C4-2B (cell line): Measurements from ENCODE around the gene LTF.

Source experiments
- ZFX ChIP-seq: fragments of 450-650 bp; IDR thresholded peaks from 2 replicates; pipeline ENCODE4 v1.6.1; 2017
- TF ChIP-seq, protein P1 (sequence below): fragments of 450-650 bp; conservative IDR thresholded peaks from 2 replicates; pipeline ENCODE4 v1.5.1; 2017; ENCODE audit warnings: mild to moderate bottlenecking

DNA sequence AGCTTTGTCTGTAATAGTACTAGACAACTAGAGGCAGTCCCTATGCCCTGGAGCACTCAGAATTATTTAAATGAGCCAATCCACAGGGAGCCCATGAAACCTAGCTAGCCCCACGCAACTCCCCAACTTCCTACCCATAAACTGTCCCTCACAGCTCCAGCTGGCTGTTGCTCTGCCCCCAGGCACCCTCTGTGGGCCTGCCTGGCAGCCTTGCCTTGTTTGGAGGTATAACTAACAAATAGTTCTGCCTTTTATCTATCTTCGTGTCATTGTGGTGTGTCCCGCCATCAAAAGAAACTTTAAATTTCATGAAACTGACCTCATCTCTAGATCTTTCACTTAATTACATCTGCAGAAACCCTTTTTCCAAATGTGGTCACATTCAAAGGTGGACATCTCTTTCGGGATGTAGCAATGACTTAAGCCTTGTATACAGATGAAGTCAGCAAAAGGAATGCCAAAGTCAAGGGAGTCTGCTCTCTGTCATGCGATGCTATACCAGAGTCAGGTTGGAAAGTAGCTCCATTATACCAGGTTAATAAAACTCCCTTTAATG is 31.3 kb upstream of the LTF start:
- TF ChIP-seq, protein P1, sequence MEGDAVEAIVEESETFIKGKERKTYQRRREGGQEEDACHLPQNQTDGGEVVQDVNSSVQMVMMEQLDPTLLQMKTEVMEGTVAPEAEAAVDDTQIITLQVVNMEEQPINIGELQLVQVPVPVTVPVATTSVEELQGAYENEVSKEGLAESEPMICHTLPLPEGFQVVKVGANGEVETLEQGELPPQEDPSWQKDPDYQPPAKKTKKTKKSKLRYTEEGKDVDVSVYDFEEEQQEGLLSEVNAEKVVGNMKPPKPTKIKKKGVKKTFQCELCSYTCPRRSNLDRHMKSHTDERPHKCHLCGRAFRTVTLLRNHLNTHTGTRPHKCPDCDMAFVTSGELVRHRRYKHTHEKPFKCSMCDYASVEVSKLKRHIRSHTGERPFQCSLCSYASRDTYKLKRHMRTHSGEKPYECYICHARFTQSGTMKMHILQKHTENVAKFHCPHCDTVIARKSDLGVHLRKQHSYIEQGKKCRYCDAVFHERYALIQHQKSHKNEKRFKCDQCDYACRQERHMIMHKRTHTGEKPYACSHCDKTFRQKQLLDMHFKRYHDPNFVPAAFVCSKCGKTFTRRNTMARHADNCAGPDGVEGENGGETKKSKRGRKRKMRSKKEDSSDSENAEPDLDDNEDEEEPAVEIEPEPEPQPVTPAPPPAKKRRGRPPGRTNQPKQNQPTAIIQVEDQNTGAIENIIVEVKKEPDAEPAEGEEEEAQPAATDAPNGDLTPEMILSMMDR: no peak
- TF ChIP-seq ZFX: no peak
